ENCODE results near the gene MCC.

MCC gene

GRCh38 chr5:113520899-113521298, 32.6 kb upstream of the MCC start:
- TF ChIP-seq CTCF (IDR thresholded peaks at IDR 0.05; ENCODE audit: borderline replicate concordance, insufficient read depth, low read depth, low read length) = no peak

GRCh38 chr5:113520429-113520828, 32.2 kb upstream of the MCC start:
- H3K4me3 ChIP-seq (ENCODE audit: low read depth, low read length) = no peak overlapping the region
- no peak for TF ChIP-seq CTCF (IDR thresholded peaks at IDR 0.05; ENCODE audit: borderline replicate concordance, insufficient read depth, low read depth, low read length)

More at GRCh38 chr5:113520899-113521298, 32.6 kb upstream of the MCC start:
- no peak overlapping the region for H3K4me3 ChIP-seq (ENCODE audit: low read depth, low read length)

GRCh38 chr5:113519412-113519811, 31.2 kb upstream of the MCC start:
- no peak overlapping the region for H3K4me3 ChIP-seq (ENCODE audit: low read depth, low read length)
- no peak for TF ChIP-seq CTCF (IDR thresholded peaks at IDR 0.05; ENCODE audit: borderline replicate concordance, insufficient read depth, low read depth, low read length)

GRCh38 chr5:113518884-113519283, 30.6 kb upstream of the MCC start:
- H3K4me3 ChIP-seq (ENCODE audit: low read depth, low read length) = no peak overlapping the region
- no peak for TF ChIP-seq CTCF (IDR thresholded peaks at IDR 0.05; ENCODE audit: borderline replicate concordance, insufficient read depth, low read depth, low read length)

GRCh38 chr5:113514289-113514635, 26.0 kb upstream of the MCC start:
- TF ChIP-seq CTCF (IDR thresholded peaks at IDR 0.05; ENCODE audit: borderline replicate concordance, insufficient read depth, low read depth, low read length) = no peak

GRCh38 chr5:113513384-113514288, 25.4 kb upstream of the MCC start, which contains the start of gene YTHDC2:
Gene YTHDC2, plus strand, starts transcription at chr5:113513694. Its CDS starts 202 bp downstream, at chr5:113513896.
- peak; percentile 19; the same call in 1 of the 2 replicates for TF ChIP-seq CTCF (IDR thresholded peaks at IDR 0.05; ENCODE audit: borderline replicate concordance, insufficient read depth, low read depth, low read length)
- peak within 1 kb of the TSS; percentile 70 for H3K4me3 ChIP-seq (ENCODE audit: low read depth, low read length)

More at GRCh38 chr5:113514289-113514635, 26.0 kb upstream of the MCC start:
- H3K4me3 ChIP-seq (ENCODE audit: low read depth, low read length) = peak overlapping the region; percentile 70

- H3K4me3 ChIP-seq (ENCODE audit: low read depth, low read length) = no peak overlapping the region
- TF ChIP-seq CTCF (IDR thresholded peaks at IDR 0.05; ENCODE audit: borderline replicate concordance, insufficient read depth, low read depth, low read length) = no peak
These were observed 24.1 kb upstream of the MCC start for GRCh38 chr5:113512341-113512740.
